GM23248 (cell line): ENCODE results near the gene HIVEP1. TPM values are rescaled to one million over a fixed set of nuclear protein-coding genes. Genes with fewer than 3 reads are reported as not detected.

Source experiments
- DNase-seq: peaks from one replicate; pipeline ENCODE4 v3.0.0-alpha.2; 2015
- H2AFZ ChIP-seq: fragments of 200-600 bp; sonication (generic); 2 replicates; pipeline ENCODE4 v1.6.1; 2016; ENCODE audit warnings: antibody characterized with exemption
- H3F3A ChIP-seq: fragments of 200-600 bp; sonication (generic); 2 replicates; pipeline ENCODE4 v1.6.1; 2016; ENCODE audit warnings: mild to moderate bottlenecking, antibody characterized with exemption, mixed run types; ENCODE audit not compliant: insufficient read depth
- H3K27ac ChIP-seq: fragments of 200-600 bp; sonication (generic); 2 replicates; pipeline ENCODE4 v1.5.1; 2016; ENCODE audit warnings: mild to moderate bottlenecking
- H3K27me3 ChIP-seq: fragments of 200-600 bp; sonication (generic); replicated peaks from 2 replicates; pipeline ENCODE4 v1.6.1; 2016; ENCODE audit warnings: mild to moderate bottlenecking; ENCODE audit not compliant: insufficient read depth
- H3K36me3 ChIP-seq: fragments of 200-600 bp; sonication (generic); 2 replicates; pipeline ENCODE4 v1.6.1; 2016; ENCODE audit warnings: low read depth, mild to moderate bottlenecking
- H3K4me1 ChIP-seq: fragments of 200-600 bp; sonication (generic); 2 replicates; pipeline ENCODE4 v1.6.1; 2016; ENCODE audit warnings: mild to moderate bottlenecking; ENCODE audit not compliant: insufficient read depth
- H3K4me2 ChIP-seq: fragments of 200-600 bp; sonication (generic); one replicate; pipeline ENCODE4 v1.6.1; 2016; ENCODE audit warnings: mild to moderate bottlenecking; ENCODE audit not compliant: unreplicated experiment
- H3K4me3 ChIP-seq: fragments of 200-600 bp; sonication (generic); 2 replicates; pipeline ENCODE4 v1.5.1; 2016; ENCODE audit warnings: mild to moderate bottlenecking
- H3K79me2 ChIP-seq: fragments of 200-600 bp; sonication (generic); 2 replicates; pipeline ENCODE4 v1.6.1; 2016; ENCODE audit warnings: mild to moderate bottlenecking; ENCODE audit not compliant: insufficient read depth
- H3K9ac ChIP-seq: fragments of 200-600 bp; sonication (generic); 2 replicates; pipeline ENCODE4 v1.6.1; 2016; ENCODE audit warnings: mild to moderate bottlenecking
- H3K9me2 ChIP-seq: fragments of 200-600 bp; sonication (generic); 2 replicates; pipeline ENCODE4 v1.6.1; 2016; ENCODE audit warnings: mixed run types, mild to moderate bottlenecking, moderate library complexity; ENCODE audit not compliant: insufficient read depth
- H3K9me3 ChIP-seq: fragments of 200-600 bp; sonication (generic); one replicate; pipeline ENCODE4 v1.6.1; 2017; ENCODE audit warnings: low read depth
- H4K20me1 ChIP-seq: fragments of 200-600 bp; sonication (generic); 2 replicates; pipeline ENCODE4 v1.6.0; 2016; ENCODE audit not compliant: insufficient read depth
- EZH2 ChIP-seq: fragments of 200-600 bp; sonication (generic); IDR thresholded peaks from 2 replicates; pipeline ENCODE4 v1.6.1; 2018; ENCODE audit warnings: antibody characterized with exemption, mild to moderate bottlenecking; ENCODE audit not compliant: insufficient read depth, poor library complexity, severe bottlenecking
- EZH2phosphoT487 ChIP-seq: fragments of 200-600 bp; sonication (generic); IDR thresholded peaks from 2 replicates; pipeline ENCODE4 v1.6.1; 2018; ENCODE audit warnings: antibody characterized with exemption, moderate library complexity, mild to moderate bottlenecking, low read depth; ENCODE audit not compliant: insufficient read depth
- WGBS, 2 experiments: methylation state at CpG; one replicate each; pipeline ENCODE4 v1.1.6; 2015 to 2017; ENCODE audit warnings: low lambda C conversion rate in 2 of 2, low coverage in 1 of 2; ENCODE audit errors: missing lambda C conversion rate in 2 of 2; 5-methylcytosine and 5-hydroxymethylcytosine counted together
- in situ Hi-C: fragments of 300-500 bp; cut with MboI; formaldehyde crosslinking; loops from 2 replicates; pipeline ENCODE4 v1.15.0; 2020
- polyA plus RNA-seq: library from polyadenylated mRNA; unstranded; fragments of >200 nt; fragmentation: Nextera tagmentation; extraction: Ambion mirVana; gene quantifications from 2 replicates; pipeline ENCODE4 v1.2.1, GENCODE V29; 2016
- total RNA-seq: library from RNA; depleted of rRNA; stranded (reverse); fragments of >200 nt; shearing (Covaris generic); gene quantifications from 2 replicates; pipeline ENCODE4 v1.2.3, GENCODE V29; 2014

HIVEP1 gene
- total and polyA plus RNA-seq, 2 experiments from 2014 or later: 3.3 to 7.1 TPM

- WGBS, 2 experiments: 96 to 97% methylated on average over 14 of the region's 14 CpGs
- no peak overlapping the region for H3K4me2 ChIP-seq
- no peaks in the 10 kb centered on the region for H3K36me3 ChIP-seq
- no peaks in the 10 kb centered on the region for H3K27me3 ChIP-seq
- no peak overlapping the region for H2AFZ ChIP-seq
- TF ChIP-seq EZH2phosphoT487: no peak
- TF ChIP-seq EZH2: no peak
- no peak overlapping the region for H3K9ac ChIP-seq
- no peak overlapping the region for H3K4me3 ChIP-seq
- H3K4me1 ChIP-seq: peaks cover 37% of the 10 kb centered on the region
- H3K27ac ChIP-seq: no peak overlapping the region
- in situ Hi-C loops: no loop called here
- no peaks in the 10 kb centered on the region for H3K79me2 ChIP-seq
- no peaks in the 10 kb centered on the region for H3K9me3 ChIP-seq
- peaks cover 6% of the 10 kb centered on the region for H3F3A ChIP-seq
- no peaks in the 10 kb centered on the region for H4K20me1 ChIP-seq
- no peaks in the 10 kb centered on the region for H3K9me2 ChIP-seq
- no peak for DNase-seq
Measured at GRCh38 chr6:11975353-11975977, 36.6 kb upstream of the HIVEP1 start.

- no peak for DNase-seq
- in situ Hi-C loops: no loop called here
- H3K36me3 ChIP-seq: no peaks in the 10 kb centered on the region
- no peaks in the 10 kb centered on the region for H3K9me2 ChIP-seq
- no peaks in the 10 kb centered on the region for H3K79me2 ChIP-seq
- no peak overlapping the region for H3K9ac ChIP-seq
- H2AFZ ChIP-seq: peak overlapping the region; percentile 26; the same call in 1 of the 2 replicates
- 96 to 100% methylated on average over 1 of the region's 1 CpG for WGBS, 2 experiments
- H4K20me1 ChIP-seq: no peaks in the 10 kb centered on the region
- no peak overlapping the region for H3K4me2 ChIP-seq
- no peaks in the 10 kb centered on the region for H3K27me3 ChIP-seq
- no peak overlapping the region for H3K4me3 ChIP-seq
- no peak overlapping the region for H3K27ac ChIP-seq
- no peaks in the 10 kb centered on the region for H3K9me3 ChIP-seq
- TF ChIP-seq EZH2phosphoT487 (no peak), EZH2 (no peak)
- no peaks in the 10 kb centered on the region for H3F3A ChIP-seq
- H3K4me1 ChIP-seq: peaks cover 27% of the 10 kb centered on the region
Measured at GRCh38 chr6:11976489-11976888, 35.6 kb upstream of the HIVEP1 start.

GRCh38 chr6:11977193-11977592 is 34.9 kb upstream of the HIVEP1 start:
- no peaks in the 10 kb centered on the region for H4K20me1 ChIP-seq
- in situ Hi-C loops: no loop called here
- no peaks in the 10 kb centered on the region for H3K9me3 ChIP-seq
- H2AFZ ChIP-seq: no peak overlapping the region
- H3K79me2 ChIP-seq: no peaks in the 10 kb centered on the region
- H3K27ac ChIP-seq: no peak overlapping the region
- TF ChIP-seq EZH2: no peak
- TF ChIP-seq EZH2phosphoT487: no peak
- H3K36me3 ChIP-seq: no peaks in the 10 kb centered on the region
- no peaks in the 10 kb centered on the region for H3K27me3 ChIP-seq
- no peaks in the 10 kb centered on the region for H3K9me2 ChIP-seq
- no peak overlapping the region for H3K4me2 ChIP-seq
- WGBS, 2 experiments: 94 to 96% methylated on average over 5 of the region's 5 CpGs
- no peak for DNase-seq
- peaks cover 21% of the 10 kb centered on the region for H3K4me1 ChIP-seq
- no peaks in the 10 kb centered on the region for H3F3A ChIP-seq
- no peak overlapping the region for H3K4me3 ChIP-seq
- no peak overlapping the region for H3K9ac ChIP-seq

- no peaks in the 10 kb centered on the region for H3K9me3 ChIP-seq
Measured at GRCh38 chr6:11977738-11978137, 34.4 kb upstream of the HIVEP1 start.

More at GRCh38 chr6:11977738-11978137, 34.4 kb upstream of the HIVEP1 start:
- H3K79me2 ChIP-seq: no peaks in the 10 kb centered on the region
- H3K36me3 ChIP-seq: no peaks in the 10 kb centered on the region
- H4K20me1 ChIP-seq: no peaks in the 10 kb centered on the region
- no peak overlapping the region for H3K27ac ChIP-seq
- no peaks in the 10 kb centered on the region for H3F3A ChIP-seq
- no peaks in the 10 kb centered on the region for H3K9me2 ChIP-seq
- no peak overlapping the region for H3K4me3 ChIP-seq
- peaks cover 20% of the 10 kb centered on the region for H3K4me1 ChIP-seq
- H3K4me2 ChIP-seq: no peak overlapping the region
- H3K27me3 ChIP-seq: no peaks in the 10 kb centered on the region
- TF ChIP-seq EZH2 (no peak), EZH2phosphoT487 (no peak)
- whole genome bisulfite sequencing, 2 experiments: 91 to 99% methylated on average over 3 of the region's 3 CpGs
- in situ Hi-C loops: no loop called here
- H2AFZ ChIP-seq: no peak overlapping the region
- DNase-seq: no peak
- no peak overlapping the region for H3K9ac ChIP-seq
